ENCODE measurements around the gene EP400.

The EP400 gene

GRCh38 chr12:132026061-132026795 is 76.5 kb downstream of the EP400 start:
- no peak overlapping the region for H3K4me3 ChIP-seq (ENCODE audit: low read depth, low read length)
- TF ChIP-seq CTCF (conservative IDR thresholded peaks at IDR 0.05; ENCODE audit: low read depth, low read length), result no peak
- DNase-seq (ENCODE audit: low read depth), result no peak

GRCh38 chr12:132026796-132027500 is 77.2 kb downstream of the EP400 start:
- no peak for DNase-seq (ENCODE audit: low read depth)
- no peak for TF ChIP-seq CTCF (conservative IDR thresholded peaks at IDR 0.05; ENCODE audit: low read depth, low read length)
- H3K4me3 ChIP-seq (ENCODE audit: low read depth, low read length), result no peak overlapping the region

GRCh38 chr12:132027636-132028035 is 77.9 kb downstream of the EP400 start:
- DNase-seq (ENCODE audit: low read depth), result no peak
- no peak for TF ChIP-seq CTCF (conservative IDR thresholded peaks at IDR 0.05; ENCODE audit: low read depth, low read length)
- H3K4me3 ChIP-seq (ENCODE audit: low read depth, low read length), result no peak overlapping the region

GRCh38 chr12:132028111-132028510 is 78.4 kb downstream of the EP400 start:
- TF ChIP-seq CTCF (conservative IDR thresholded peaks at IDR 0.05; ENCODE audit: low read depth, low read length), result no peak
- no peak overlapping the region for H3K4me3 ChIP-seq (ENCODE audit: low read depth, low read length)
- DNase-seq (ENCODE audit: low read depth), result no peak

GRCh38 chr12:132029503-132030300 is 80.0 kb downstream of the EP400 start:
- no peak for DNase-seq (ENCODE audit: low read depth)
- TF ChIP-seq CTCF (conservative IDR thresholded peaks at IDR 0.05; ENCODE audit: low read depth, low read length), result no peak

GRCh38 chr12:132030367-132031038 is 80.8 kb downstream of the EP400 start:
- peak; percentile 52 for DNase-seq (ENCODE audit: low read depth)
- no peak for TF ChIP-seq CTCF (conservative IDR thresholded peaks at IDR 0.05; ENCODE audit: low read depth, low read length)
- no peak overlapping the region for H3K4me3 ChIP-seq (ENCODE audit: low read depth, low read length)

More at GRCh38 chr12:132029503-132030300, 80.0 kb downstream of the EP400 start:
- H3K4me3 ChIP-seq (ENCODE audit: low read depth, low read length), result no peak overlapping the region
